Adrenal gland (tissue), 5 donors: ENCODE measurements around the gene SPEG.

Source experiments
- POLR2A ChIP-seq, 2 donors: fragments of 450-650 bp; IDR thresholded peaks; one replicate each; pipeline ENCODE4 v1.6.1; 2017; ENCODE audit warnings: antibody characterized with exemption in 2 of 2, mild to moderate bottlenecking in 2 of 2, moderate library complexity in 1 of 2
- TF ChIP-seq, protein P1 (sequence below), 6 experiments: fragments of 450-650 bp in 4 of 6; fragments of 200-600 bp in 2 of 6; sonication (generic) in 1 of 6; IDR thresholded peaks; 1 replicate in 5 of 6; 2 replicates in 1 of 6; pipeline versions ENCODE4 v1.5.1 to v1.8.0; 2016 to 2021; ENCODE audit warnings: antibody characterized with exemption in 6 of 6, mild to moderate bottlenecking in 2 of 6, moderate library complexity in 1 of 6
- donor health status: DM: no; HTN: no; CAD: no.

- no peak for TF ChIP-seq POLR2A (IDR thresholded peaks at IDR 0.05)
- TF ChIP-seq, protein P1, sequence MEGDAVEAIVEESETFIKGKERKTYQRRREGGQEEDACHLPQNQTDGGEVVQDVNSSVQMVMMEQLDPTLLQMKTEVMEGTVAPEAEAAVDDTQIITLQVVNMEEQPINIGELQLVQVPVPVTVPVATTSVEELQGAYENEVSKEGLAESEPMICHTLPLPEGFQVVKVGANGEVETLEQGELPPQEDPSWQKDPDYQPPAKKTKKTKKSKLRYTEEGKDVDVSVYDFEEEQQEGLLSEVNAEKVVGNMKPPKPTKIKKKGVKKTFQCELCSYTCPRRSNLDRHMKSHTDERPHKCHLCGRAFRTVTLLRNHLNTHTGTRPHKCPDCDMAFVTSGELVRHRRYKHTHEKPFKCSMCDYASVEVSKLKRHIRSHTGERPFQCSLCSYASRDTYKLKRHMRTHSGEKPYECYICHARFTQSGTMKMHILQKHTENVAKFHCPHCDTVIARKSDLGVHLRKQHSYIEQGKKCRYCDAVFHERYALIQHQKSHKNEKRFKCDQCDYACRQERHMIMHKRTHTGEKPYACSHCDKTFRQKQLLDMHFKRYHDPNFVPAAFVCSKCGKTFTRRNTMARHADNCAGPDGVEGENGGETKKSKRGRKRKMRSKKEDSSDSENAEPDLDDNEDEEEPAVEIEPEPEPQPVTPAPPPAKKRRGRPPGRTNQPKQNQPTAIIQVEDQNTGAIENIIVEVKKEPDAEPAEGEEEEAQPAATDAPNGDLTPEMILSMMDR (IDR thresholded peaks at IDR 0.05) = no peak
Measured at GRCh38 chr2:219538956-219539788, 104.5 kb downstream of the SPEG start.
